HG03460 (cell line): ENCODE data around the gene KDM6B.

Experiments
- ATAC-seq: cut with Tn5 transposase; IDR thresholded peaks from one replicate; pipeline ENCODE4 v1.9.1; 2021; ENCODE audit not compliant: unreplicated experiment

Gene KDM6B

GRCh38 chr17:7840875-7841274, 6.9 kb downstream of the KDM6B start:
- no peak for ATAC-seq

- no peak for ATAC-seq
These were observed 7.4 kb downstream of the KDM6B start for GRCh38 chr17:7841396-7841914.

DNA sequence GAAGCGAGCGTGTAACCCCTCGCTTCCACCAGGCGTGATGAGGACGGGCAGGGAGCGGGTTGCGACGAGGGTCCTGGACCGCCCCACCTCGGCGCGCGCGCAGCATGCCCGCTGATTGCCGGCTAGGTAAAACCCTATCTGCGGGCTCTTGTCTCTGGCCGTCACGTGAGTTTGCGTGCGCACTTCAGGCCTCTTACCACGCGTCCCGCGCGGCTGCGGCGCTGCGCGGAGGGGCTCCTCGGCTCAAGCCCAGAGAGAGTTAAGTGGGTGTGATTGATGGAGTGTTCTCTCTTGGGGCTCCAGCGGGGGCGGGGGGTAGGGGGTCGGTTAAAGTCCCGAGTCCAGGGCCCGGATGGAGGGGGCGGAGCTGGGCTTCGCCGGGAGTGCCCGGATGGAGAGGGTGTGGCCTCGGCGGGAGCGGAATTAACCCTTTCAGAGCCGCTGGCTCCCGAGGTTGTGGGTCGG, 7.9 kb downstream of the KDM6B start:
- no peak for ATAC-seq

- ATAC-seq = peak; percentile 28
These were observed 8.6 kb downstream of the KDM6B start for GRCh38 chr17:7842380-7843256.

GRCh38 chr17:7843257-7843535, 9.2 kb downstream of the KDM6B start:
- peak; percentile 0 for ATAC-seq

GRCh38 chr17:7843536-7844291, 9.7 kb downstream of the KDM6B start:
- peak; percentile 24 for ATAC-seq

DNA sequence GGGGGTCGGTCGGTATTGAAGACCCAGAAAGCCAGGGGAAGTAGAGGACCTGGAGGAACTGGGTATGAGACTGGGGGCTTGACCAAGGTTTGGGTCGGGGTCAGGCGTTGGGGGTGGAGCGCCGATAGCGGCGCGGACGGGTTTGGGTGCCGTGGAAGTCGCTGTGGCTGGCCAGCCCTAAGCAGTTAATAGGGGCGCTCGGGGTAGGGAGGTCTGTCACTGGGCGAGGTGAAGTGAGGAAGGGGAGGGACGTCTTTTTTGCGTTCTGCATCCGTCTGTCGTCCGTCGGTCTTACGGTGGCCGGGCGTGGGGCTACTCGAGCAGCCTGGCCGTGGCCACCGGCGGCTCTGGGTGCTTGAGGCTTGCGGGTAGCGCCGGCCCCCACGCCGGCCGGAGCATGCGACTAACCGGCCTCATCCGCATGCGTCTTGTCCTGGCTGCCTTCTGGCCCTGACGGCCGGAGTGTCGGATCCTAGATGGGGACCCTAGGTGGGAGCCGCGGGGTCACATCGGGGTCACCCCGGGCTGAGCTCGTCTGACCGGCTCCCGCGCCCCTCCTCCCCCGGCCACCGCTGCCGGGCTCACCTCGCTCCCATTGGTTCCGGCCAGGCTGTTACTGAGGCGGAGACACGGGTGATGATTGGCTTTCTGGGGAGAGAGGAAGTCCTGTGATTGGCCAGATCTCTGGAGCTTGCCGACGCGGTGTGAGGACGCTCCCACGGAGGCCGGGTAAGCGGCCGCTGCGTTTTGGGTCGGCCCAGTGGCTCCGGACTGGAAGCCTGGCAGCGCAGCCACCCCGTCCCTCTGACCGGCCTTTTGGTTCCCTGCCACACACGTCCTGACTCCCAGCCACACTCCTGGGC, 10.5 kb downstream of the KDM6B start:
- peak; percentile 37 for ATAC-seq

DNA sequence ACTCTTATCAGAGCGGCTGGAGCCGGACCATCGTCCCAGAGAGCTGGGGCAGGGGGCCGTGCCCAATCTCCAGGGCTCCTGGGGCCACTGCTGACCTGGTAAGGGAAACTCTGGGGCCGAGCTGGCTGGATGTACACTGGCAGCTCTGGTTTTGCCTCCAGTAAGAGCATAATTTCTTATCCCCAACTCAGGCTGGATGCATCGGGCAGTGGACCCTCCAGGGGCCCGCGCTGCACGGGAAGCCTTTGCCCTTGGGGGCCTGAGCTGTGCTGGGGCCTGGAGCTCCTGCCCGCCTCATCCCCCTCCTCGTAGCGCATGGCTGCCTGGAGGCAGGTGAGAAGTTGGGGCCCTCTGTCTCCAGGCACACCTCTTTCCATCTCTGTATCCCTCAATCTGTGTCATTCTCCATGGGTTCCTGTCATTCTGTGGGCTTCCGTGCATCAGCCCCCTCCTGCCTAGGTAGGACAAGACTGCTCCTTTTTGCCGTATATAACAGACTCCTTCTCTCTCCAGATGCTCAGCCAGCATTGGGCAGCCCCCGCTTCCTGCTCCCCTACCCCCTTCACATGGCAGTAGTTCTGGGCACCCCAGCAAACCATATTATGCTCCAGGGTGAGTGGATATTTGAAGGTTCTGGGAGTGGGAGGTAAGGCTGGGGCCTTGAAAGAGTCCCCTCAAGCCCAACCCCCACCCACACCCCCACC, 11.5 kb downstream of the KDM6B start:
- ATAC-seq = no peak

DNA sequence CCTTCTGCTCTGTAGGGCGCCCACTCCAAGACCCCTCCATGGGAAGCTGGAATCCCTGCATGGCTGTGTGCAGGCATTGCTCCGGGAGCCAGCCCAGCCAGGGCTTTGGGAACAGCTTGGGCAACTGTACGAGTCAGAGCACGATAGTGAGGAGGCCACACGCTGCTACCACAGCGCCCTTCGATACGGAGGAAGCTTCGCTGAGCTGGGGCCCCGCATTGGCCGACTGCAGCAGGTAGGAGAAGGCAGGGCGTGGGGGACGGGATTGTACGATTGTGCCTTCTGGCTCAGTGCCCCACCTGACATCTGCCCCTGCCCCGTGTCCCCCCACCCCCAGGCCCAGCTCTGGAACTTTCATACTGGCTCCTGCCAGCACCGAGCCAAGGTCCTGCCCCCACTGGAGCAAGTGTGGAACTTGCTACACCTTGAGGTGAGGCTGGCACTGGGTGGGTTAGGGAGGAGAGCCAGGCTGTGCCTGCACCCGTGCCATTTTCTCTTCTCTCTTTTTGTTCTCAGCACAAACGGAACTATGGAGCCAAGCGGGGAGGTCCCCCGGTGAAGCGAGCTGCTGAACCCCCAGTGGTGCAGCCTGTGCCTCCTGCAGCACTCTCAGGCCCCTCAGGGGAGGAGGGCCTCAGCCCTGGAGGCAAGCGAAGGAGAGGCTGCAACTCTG, 12.2 kb downstream of the KDM6B start:
- no peak for ATAC-seq

GRCh38 chr17:7846765-7847661, 13.0 kb downstream of the KDM6B start:
- ATAC-seq = no peak

- no peak for ATAC-seq
These were observed 14.1 kb downstream of the KDM6B start for GRCh38 chr17:7848131-7848579.

- no peak for ATAC-seq
These were observed 14.7 kb downstream of the KDM6B start for GRCh38 chr17:7848739-7849129.

DNA sequence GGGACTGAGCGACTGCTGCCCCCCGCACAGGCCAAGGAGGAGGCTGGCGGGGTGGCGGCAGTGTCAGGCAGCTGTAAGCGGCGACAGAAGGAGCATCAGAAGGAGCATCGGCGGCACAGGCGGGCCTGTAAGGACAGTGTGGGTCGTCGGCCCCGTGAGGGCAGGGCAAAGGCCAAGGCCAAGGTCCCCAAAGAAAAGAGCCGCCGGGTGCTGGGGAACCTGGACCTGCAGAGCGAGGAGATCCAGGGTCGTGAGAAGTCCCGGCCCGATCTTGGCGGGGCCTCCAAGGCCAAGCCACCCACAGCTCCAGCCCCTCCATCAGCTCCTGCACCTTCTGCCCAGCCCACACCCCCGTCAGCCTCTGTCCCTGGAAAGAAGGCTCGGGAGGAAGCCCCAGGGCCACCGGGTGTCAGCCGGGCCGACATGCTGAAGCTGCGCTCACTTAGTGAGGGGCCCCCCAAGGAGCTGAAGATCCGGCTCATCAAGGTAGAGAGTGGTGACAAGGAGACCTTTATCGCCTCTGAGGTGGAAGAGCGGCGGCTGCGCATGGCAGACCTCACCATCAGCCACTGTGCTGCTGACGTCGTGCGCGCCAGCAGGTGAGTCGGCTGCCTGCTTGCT, 15.2 kb downstream of the KDM6B start:
- no peak for ATAC-seq

GRCh38 chr17:7849751-7850504, 15.9 kb downstream of the KDM6B start:
- ATAC-seq = no peak

DNA sequence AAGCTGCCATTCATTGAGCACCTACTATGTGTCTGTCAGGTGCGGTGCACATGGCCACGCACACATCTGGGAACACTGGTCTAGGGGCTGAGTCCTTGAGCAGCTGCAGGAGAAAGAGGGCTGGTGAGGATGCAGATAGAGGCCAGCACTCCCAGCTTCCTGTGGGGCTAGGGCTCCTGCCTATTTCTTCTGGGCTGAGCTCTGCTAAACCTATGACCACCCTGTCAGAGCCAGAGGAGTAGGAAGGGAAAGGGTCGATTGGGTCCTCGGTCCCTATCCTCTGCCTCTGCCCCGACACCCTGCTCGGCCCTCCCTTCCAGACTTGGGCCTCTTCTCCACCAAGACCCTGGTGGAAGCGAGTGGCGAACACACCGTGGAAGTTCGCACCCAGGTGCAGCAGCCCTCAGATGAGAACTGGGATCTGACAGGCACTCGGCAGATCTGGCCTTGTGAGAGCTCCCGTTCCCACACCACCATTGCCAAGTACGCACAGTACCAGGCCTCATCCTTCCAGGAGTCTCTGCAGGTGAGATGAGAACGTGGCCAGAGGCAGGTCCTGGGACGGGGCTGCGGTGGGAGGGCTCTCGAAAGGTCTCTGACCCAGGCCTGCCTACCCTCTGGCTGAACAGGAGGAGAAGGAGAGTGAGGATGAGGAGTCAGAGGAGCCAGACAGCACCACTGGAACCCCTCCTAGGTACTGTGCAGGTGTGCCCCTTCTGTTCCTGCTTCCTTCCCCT, 16.9 kb downstream of the KDM6B start:
- no peak for ATAC-seq

DNA sequence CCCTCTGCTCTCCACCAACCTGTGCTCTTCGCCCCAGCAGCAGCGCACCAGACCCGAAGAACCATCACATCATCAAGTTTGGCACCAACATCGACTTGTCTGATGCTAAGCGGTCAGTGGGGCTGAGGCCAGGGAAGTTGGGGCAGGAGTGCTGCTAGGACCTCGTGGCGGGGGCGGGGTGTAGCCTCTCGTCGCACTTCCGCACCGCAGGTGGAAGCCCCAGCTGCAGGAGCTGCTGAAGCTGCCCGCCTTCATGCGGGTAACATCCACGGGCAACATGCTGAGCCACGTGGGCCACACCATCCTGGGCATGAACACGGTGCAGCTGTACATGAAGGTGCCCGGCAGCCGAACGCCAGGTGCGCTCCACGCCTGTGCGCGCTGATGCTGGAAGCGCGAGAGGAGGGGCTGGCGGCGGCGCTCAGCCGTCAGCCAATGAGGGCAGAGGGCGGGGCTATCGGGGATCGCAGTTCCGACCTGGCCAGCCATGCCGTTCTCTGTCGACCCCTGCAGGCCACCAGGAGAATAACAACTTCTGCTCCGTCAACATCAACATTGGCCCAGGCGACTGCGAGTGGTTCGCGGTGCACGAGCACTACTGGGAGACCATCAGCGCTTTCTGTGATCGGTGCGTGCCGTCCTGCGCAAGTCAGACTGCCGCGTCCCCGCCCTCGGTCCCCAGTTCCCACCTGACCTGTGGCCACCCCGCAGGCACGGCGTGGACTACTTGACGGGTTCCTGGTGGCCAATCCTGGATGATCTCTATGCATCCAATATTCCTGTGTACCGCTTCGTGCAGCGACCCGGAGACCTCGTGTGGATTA, 17.6 kb downstream of the KDM6B start:
- ATAC-seq = peak; percentile 69
